Endometrial microvascular endothelial cells (primary cell): ENCODE data around the gene KRT33B. TPM values are rescaled to one million over a fixed set of nuclear protein-coding genes. Genes with fewer than 3 reads are reported as not detected.
"Not testable (repeated sequence)": the region's sequence is repeated elsewhere in the genome, so short reads cannot be mapped to it uniquely, and the experiment has no call there.

Experiments used
- in situ Hi-C: cut with HindIII; loops from 2 replicates; pipeline ENCODE4 v1.10.0; 2017; ENCODE audit warnings: low sequenced_read_pairs, low pct_unique_long_range_greater_than_20kb; ENCODE audit errors: inconsistent ontology term
- total RNA-seq: library from RNA; depleted of rRNA; stranded (reverse); fragments of >200 nt; gene quantifications from one replicate; pipeline ENCODE4 v1.2.3, GENCODE V29; 2015; ENCODE audit errors: inconsistent ontology term

Gene KRT33B
- total RNA-seq, 1 donor from 2014 or later, result not detected

- in situ Hi-C loops, result not testable (repeated sequence)
Observed at GRCh38 chr17:41395044-41395443, 25.4 kb upstream of the KRT33B start.

GRCh38 chr17:41394254-41394996 is 24.8 kb upstream of the KRT33B start:
- in situ Hi-C loops, result no loop called here

GRCh38 chr17:41393826-41394225 is 24.2 kb upstream of the KRT33B start:
- in situ Hi-C loops, result no loop called here

GRCh38 chr17:41393294-41393693 is 23.7 kb upstream of the KRT33B start:
- in situ Hi-C loops, result no loop called here

- in situ Hi-C loops, result no loop called here
Observed at GRCh38 chr17:41392278-41392677, 22.7 kb upstream of the KRT33B start.

GRCh38 chr17:41391535-41391934 is 21.9 kb upstream of the KRT33B start:
- in situ Hi-C loops, result no loop called here

- in situ Hi-C loops, result no loop called here
Observed at GRCh38 chr17:41390411-41390938, 20.9 kb upstream of the KRT33B start.

GRCh38 chr17:41387670-41388069 is 18.1 kb upstream of the KRT33B start:
- in situ Hi-C loops, result no loop called here

GRCh38 chr17:41386227-41386626 is 16.6 kb upstream of the KRT33B start:
- in situ Hi-C loops, result no loop called here

GRCh38 chr17:41383690-41384089 is 14.1 kb upstream of the KRT33B start:
- in situ Hi-C loops, result no loop called here

- in situ Hi-C loops, result no loop called here
Observed at GRCh38 chr17:41382394-41382793, 12.8 kb upstream of the KRT33B start.

- in situ Hi-C loops, result not testable (repeated sequence)
Observed at GRCh38 chr17:41381943-41382342, 12.3 kb upstream of the KRT33B start, which contains the start of gene KRT34. Gene KRT34 (minus strand): TSS chr17:41382306. CDS start chr17:41382246, 60 bp downstream.

GRCh38 chr17:41380091-41380490 is 10.5 kb upstream of the KRT33B start:
- in situ Hi-C loops, result not testable (repeated sequence)

GRCh38 chr17:41377546-41377945 is 7.9 kb upstream of the KRT33B start:
- in situ Hi-C loops, result no loop called here

GRCh38 chr17:41369023-41369422 is 590 bp downstream of the KRT33B start:
- in situ Hi-C loops, result no loop called here

GRCh38 chr17:41367426-41368075 is 2.1 kb downstream of the KRT33B start:
- in situ Hi-C loops, result no loop called here

GRCh38 chr17:41366070-41366469 is 3.5 kb downstream of the KRT33B start:
- in situ Hi-C loops, result no loop called here

GRCh38 chr17:41363881-41364280 is 5.7 kb downstream of the KRT33B start:
- in situ Hi-C loops, result no loop called here

- in situ Hi-C loops, result no loop called here
Observed at GRCh38 chr17:41360296-41360995, 9.2 kb downstream of the KRT33B start.

- in situ Hi-C loops, result no loop called here
Observed at GRCh38 chr17:41354536-41354935, 15.1 kb downstream of the KRT33B start.
